ENCODE data around the gene ZSCAN2.

The ZSCAN2 gene

DNA sequence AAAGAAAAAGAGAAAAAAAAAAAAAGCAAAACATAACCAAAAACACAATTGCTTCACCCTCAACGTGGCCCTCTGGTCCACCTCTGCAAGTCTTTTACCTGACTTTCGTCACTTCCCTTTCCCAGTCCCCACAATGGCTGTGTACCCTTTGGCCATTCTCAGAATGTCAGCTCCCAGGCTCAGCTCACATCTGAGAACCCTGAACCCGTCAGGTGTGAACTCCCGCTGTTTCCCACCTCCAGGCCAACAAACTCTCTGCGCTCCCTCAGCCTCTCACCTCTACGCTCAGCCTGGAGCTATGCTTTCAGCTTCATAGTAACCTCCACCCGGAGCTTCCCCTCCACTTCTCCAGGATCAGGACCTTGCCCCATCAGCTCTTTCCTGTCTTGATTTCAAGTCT, 23.6 kb downstream of the ZSCAN2 start:
- in situ Hi-C loops (cut with MboI; ENCODE audit: low sequenced_read_pairs, unreplicated experiment): loop anchor here (25.0 kb wide), 1 partner anchor 563 kb away; no protein-coding TSS in a partner anchor
- DNase-seq (ENCODE audit: low spot score): no peak
- TF ChIP-seq CTCF (IDR thresholded peaks at IDR 0.05; ENCODE audit: borderline replicate concordance, control extremely low read depth, extremely low read depth, insufficient read depth, missing control alignments): no peak

GRCh38 chr15:84625123-84625522, 24.3 kb downstream of the ZSCAN2 start:
- in situ Hi-C loops (cut with MboI; ENCODE audit: low sequenced_read_pairs, unreplicated experiment): no loop called here
- no peak for DNase-seq (ENCODE audit: low spot score)
- TF ChIP-seq CTCF (IDR thresholded peaks at IDR 0.05; ENCODE audit: borderline replicate concordance, control extremely low read depth, extremely low read depth, insufficient read depth, missing control alignments): no peak

DNA sequence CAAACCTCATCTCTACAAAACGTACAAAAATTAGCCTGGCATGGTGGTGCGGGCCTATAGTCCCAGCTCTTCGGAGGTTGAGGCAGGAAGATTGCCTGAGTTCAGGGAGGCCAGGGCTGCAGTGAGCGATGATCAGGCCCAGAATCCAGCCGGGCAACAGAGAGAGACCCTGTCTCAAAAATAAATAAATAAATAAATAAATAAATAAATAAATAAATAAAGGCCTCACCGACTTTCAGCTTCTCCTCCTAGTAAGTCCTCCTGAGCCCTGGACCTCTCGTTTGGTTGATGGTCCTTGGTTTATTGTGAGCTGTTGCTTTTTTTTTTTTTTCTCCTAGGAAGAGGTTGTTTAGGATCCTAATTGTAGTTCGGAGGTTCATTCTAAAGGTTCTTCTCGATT, 28.2 kb downstream of the ZSCAN2 start:
- DNase-seq (ENCODE audit: low spot score): no peak
- in situ Hi-C loops (cut with MboI; ENCODE audit: low sequenced_read_pairs, unreplicated experiment): no loop called here
- TF ChIP-seq CTCF (IDR thresholded peaks at IDR 0.05; ENCODE audit: borderline replicate concordance, control extremely low read depth, extremely low read depth, insufficient read depth, missing control alignments): no peak

DNA sequence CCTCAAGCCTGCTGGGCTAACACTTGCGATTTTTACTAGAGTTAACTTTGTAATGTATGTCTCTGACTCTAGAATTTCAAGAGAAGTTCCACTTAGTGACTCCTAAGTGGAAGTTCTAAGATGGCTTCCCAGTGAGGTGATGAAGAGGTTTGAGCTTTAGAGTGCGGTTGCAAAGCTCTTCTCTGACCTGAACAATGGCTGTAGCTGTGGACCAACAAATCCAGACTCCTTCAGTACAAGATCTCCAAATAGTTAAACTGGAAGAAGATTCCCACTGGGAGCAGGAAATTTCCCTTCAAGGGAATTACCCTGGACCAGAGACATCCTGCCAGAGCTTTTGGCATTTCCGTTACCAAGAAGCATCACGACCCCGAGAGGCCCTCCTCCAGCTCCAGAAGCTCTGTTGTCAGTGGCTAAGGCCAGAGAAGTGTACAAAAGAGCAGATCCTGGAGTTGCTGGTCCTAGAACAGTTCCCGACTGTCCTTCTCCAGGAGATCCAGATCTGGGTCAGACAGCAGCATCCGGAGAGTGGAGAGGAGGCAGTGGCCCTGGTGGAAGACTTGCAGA, 31.0 kb downstream of the ZSCAN2 start:
- TF ChIP-seq CTCF (IDR thresholded peaks at IDR 0.05; ENCODE audit: borderline replicate concordance, control extremely low read depth, extremely low read depth, insufficient read depth, missing control alignments): no peak
- DNase-seq (ENCODE audit: low spot score): no peak
- in situ Hi-C loops (cut with MboI; ENCODE audit: low sequenced_read_pairs, unreplicated experiment): no loop called here

DNA sequence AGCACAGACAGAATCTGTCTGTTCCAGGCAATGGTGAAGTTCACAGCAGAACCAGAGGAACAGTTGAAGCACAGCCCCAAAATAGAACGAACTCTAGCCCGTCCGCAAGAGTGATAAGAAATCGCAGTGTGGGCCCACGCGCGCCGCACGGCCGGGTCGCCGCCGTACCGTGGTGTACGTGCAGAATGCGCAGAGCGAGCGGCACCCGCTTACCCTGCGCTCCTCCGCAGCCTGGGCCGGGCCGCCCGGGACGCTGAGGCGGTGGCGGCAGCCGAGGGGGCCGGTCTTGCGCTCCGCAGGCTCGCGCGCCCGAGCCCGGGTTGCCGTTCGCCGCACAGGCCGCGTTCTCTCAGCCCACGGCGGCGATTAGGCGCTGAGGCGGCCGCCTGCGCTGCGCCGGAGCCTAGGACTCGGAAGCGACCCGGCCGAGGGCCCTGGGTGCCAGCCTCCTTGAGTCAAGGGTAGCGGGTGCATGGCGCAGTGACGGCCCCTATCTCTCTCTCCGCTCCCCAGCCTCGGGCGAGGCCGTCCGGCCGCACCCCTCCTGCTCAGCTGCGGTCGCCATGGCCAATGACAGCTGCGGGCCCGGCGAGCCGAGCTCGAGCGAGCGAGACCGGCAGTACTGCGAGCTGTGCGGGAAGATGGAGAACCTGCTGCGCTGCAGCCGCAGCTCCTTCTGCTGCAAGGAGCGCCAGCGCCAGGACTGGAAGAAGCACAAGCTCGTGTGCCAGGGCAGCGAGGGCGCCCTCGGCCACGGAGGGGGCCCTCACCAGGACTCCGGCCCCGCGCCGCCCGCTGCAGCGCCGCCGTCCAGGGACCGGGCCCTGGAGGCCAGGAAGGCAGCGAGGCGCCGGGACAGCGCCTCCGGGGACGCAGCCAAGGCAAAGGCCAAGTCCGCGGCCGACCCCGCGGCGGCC, 32.8 kb downstream of the ZSCAN2 start:
- no peak for TF ChIP-seq CTCF (IDR thresholded peaks at IDR 0.05; ENCODE audit: borderline replicate concordance, control extremely low read depth, extremely low read depth, insufficient read depth, missing control alignments)
- DNase-seq (ENCODE audit: low spot score): peak; percentile 64
- in situ Hi-C loops (cut with MboI; ENCODE audit: low sequenced_read_pairs, unreplicated experiment): no loop called here

- no peak for DNase-seq (ENCODE audit: low spot score)
- in situ Hi-C loops (cut with MboI; ENCODE audit: low sequenced_read_pairs, unreplicated experiment): no loop called here
- TF ChIP-seq CTCF (IDR thresholded peaks at IDR 0.05; ENCODE audit: borderline replicate concordance, control extremely low read depth, extremely low read depth, insufficient read depth, missing control alignments): no peak
Observed at GRCh38 chr15:84634228-84634837, 33.5 kb downstream of the ZSCAN2 start.

All from GM13976 (cell line).